H1 (cell line): ENCODE data around the gene LRRC17.

Experiments used
- BRCA1 ChIP-seq: IDR thresholded peaks from 2 replicates; pipeline ENCODE4 v1.6.1; 2012; ENCODE audit warnings: low read depth, low read length, improper control_type of control experiment
- CEBPB ChIP-seq: IDR thresholded peaks from 2 replicates; pipeline ENCODE4 v1.6.1; 2012; ENCODE audit warnings: low read depth, low read length
- EZH2 ChIP-seq: fragments of 200-600 bp; sonication (generic); IDR thresholded peaks from 2 replicates; pipeline ENCODE4 v1.7.1; 2012; ENCODE audit warnings: low read depth, mild to moderate bottlenecking, moderate library complexity, low read length, inconsistent platforms; ENCODE audit not compliant: severe bottlenecking
- JUN ChIP-seq: IDR thresholded peaks from 2 replicates; pipeline ENCODE4 v1.6.1; 2011; ENCODE audit warnings: low read depth, mild to moderate bottlenecking, improper control_type of control experiment, low read length
- POLR2A ChIP-seq, 2 experiments: IDR thresholded peaks; 1 replicate in 1 of 2; 2 replicates in 1 of 2; pipeline ENCODE4 v1.6.1; 2011; ENCODE audit warnings: low read depth in 2 of 2, low read length in 2 of 2, mild to moderate bottlenecking in 2 of 2; ENCODE audit errors: control extremely low read depth in 1 of 2
- SIRT6 ChIP-seq: IDR thresholded peaks from one replicate; pipeline ENCODE4 v1.7.1; 2012; ENCODE audit warnings: low read length, inconsistent platforms
- YY1 ChIP-seq: IDR thresholded peaks from 2 replicates; pipeline ENCODE4 v1.6.1; 2011; ENCODE audit warnings: low read depth, mild to moderate bottlenecking, low read length
- TF ChIP-seq, protein P1 (sequence below), 3 experiments: IDR thresholded peaks; 1 replicate in 2 of 3; 2 replicates in 1 of 3; pipeline versions ENCODE4 v1.5.1 to v1.6.1; 2011; ENCODE audit warnings: low read length in 3 of 3, mild to moderate bottlenecking in 3 of 3, inconsistent platforms in 2 of 3, low read depth in 1 of 3, moderate library complexity in 1 of 3; ENCODE audit not compliant: insufficient read depth in 1 of 3; ENCODE audit errors: control extremely low read depth in 1 of 3
- TF ChIP-seq, protein P2 (sequence below): IDR thresholded peaks from 2 replicates; pipeline ENCODE4 v1.6.1; 2011; ENCODE audit warnings: low read depth, mild to moderate bottlenecking, low read length; ENCODE audit not compliant: insufficient read depth

DNA sequence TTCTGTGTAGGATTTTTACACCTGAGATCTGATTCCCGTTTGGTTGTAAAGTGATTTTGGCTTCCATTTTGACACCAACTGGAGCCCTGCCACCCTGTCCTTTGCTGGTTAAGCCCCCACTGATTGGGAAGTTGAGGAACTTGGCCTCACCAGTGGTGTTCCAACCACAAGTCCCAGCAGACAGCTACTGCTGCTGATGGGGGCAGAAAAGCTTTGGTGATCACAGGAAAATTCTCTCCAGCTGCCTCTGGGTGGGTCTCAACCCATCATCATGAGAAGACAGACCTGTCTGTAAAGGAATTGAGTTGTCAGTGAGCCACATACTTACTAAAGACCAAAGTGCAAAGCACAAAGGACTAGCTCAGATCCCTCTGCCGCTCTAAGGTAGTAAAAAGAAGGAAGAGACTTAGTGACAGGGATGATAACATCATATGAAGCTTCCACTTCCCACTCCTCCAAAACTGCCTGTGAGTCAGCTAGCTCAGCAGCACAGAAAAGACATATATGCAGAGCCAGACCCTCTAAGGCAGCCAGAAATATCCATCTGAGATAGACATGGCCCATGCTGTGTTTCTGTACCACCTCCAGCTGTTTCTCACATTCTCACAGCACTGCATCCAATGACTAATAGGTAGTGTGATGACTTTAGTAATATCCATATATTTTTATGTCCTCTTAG lies 22.4 kb upstream of the LRRC17 start:
- TF ChIP-seq YY1: no peak
- TF ChIP-seq, protein P1, sequence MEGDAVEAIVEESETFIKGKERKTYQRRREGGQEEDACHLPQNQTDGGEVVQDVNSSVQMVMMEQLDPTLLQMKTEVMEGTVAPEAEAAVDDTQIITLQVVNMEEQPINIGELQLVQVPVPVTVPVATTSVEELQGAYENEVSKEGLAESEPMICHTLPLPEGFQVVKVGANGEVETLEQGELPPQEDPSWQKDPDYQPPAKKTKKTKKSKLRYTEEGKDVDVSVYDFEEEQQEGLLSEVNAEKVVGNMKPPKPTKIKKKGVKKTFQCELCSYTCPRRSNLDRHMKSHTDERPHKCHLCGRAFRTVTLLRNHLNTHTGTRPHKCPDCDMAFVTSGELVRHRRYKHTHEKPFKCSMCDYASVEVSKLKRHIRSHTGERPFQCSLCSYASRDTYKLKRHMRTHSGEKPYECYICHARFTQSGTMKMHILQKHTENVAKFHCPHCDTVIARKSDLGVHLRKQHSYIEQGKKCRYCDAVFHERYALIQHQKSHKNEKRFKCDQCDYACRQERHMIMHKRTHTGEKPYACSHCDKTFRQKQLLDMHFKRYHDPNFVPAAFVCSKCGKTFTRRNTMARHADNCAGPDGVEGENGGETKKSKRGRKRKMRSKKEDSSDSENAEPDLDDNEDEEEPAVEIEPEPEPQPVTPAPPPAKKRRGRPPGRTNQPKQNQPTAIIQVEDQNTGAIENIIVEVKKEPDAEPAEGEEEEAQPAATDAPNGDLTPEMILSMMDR (IDR thresholded peaks at IDR 0.05; ENCODE audit: control extremely low read depth in 1 of 3, insufficient read depth in 1 of 3, low read depth in 1 of 3, low read length in 3 of 3): no peak
- no peak for TF ChIP-seq JUN
- TF ChIP-seq CEBPB: no peak
- TF ChIP-seq POLR2A (IDR thresholded peaks at IDR 0.05; ENCODE audit: control extremely low read depth in 1 of 2, low read depth in 2 of 2, low read length in 2 of 2): no peak
- TF ChIP-seq, protein P2, sequence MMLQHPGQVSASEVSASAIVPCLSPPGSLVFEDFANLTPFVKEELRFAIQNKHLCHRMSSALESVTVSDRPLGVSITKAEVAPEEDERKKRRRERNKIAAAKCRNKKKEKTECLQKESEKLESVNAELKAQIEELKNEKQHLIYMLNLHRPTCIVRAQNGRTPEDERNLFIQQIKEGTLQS: no peak
- no peak for TF ChIP-seq SIRT6
- TF ChIP-seq BRCA1: no peak
- no peak for TF ChIP-seq EZH2
